TTC549 (cell line): Measurements from ENCODE around the gene PFN1.

Experiments
- FAIRE-seq: peaks from 2 replicates; lab custom pipeline; 2012; peaks lifted over from hg19 to GRCh38; lab: Jason Lieb, UNC

PFN1 gene

DNA sequence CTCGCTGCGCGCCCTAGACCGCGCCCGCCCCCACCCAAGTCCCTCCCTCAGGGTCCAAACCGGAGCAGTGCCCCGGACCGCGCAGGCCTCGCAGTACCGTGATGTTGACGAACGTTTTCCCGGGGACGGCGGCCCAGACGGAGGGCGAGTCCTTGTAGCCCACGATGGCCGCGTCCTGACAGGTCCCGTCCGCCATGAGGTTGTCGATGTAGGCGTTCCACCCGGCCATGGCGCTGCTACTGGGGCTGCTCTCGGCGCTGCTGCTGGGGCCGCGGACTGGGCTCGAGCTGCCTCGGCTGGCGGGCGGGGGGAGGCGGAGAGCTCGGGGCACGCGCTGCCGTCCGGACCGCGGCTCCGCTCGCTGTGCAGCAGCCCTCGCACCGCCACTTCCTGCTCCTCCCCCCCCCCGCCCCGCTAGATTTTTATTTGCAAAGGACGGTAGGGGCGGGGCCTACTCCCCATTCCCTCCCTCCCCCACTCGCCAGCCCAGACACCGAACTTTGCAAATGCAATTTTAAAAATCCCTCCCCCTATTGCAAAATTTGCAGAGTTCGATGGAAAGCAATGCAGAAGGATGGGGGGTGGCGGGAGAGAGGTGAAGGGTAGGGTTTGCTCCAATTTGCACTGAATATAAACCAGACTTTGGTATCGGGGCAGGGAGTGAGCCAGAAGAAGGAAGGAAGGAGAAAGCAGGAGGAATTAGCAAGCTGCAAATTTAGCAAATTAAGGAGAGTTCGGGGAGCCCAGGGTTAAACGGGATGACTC, at the start of gene PFN1:
Gene PFN1 (minus strand): TSS at position 365 of the 765 bp plus-strand sequence. CDS start 136 bp downstream, at position 229.
- FAIRE-seq, result no peak

DNA sequence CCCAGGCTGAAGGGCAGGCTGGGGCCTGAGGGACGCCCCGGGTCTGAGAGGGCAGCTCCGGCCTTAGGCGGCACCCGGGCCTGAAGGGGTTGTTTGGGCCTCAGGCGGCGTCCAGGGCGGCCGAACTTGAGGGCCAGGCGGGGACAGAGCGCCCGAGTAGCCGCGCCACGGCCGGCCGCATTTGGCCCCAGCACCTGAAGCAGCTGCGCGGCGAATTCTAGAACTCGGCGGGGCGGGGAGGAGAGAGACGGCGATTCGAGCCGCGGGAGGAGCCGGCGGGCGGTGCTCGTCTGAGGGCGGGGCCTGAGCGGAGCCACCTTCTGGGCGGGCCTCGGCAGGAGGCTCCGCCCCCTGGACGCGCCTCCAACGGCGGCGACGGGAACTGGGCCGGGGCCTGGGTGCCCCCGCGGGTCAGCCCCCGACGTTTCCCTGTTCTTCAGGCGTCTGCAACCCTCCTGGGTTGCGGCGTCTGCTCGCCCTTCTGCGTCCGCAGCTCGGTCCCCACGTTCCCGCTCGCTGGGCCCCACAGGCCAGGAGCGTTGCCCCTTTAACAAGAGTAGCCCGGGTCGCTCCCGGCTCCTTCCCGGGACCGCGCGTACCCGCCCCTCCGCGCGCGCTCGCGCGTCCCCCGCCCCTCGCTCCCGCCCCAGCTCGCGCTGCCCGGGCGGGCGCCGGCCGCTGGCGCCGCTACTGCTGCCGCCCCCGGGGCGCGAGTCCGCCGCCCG, 49.1 kb upstream of the PFN1 start, which contains the start of the genes INCA1 and KIF1C:
Gene INCA1 (minus strand): TSS at position 221 of the 725 bp plus-strand sequence. CDS start 3,085 bp downstream, outside the sequence.
Gene KIF1C (plus strand): TSS at position 649 of the 725 bp plus-strand sequence. CDS start 2,297 bp downstream, outside the sequence.
- FAIRE-seq, result no peak

DNA sequence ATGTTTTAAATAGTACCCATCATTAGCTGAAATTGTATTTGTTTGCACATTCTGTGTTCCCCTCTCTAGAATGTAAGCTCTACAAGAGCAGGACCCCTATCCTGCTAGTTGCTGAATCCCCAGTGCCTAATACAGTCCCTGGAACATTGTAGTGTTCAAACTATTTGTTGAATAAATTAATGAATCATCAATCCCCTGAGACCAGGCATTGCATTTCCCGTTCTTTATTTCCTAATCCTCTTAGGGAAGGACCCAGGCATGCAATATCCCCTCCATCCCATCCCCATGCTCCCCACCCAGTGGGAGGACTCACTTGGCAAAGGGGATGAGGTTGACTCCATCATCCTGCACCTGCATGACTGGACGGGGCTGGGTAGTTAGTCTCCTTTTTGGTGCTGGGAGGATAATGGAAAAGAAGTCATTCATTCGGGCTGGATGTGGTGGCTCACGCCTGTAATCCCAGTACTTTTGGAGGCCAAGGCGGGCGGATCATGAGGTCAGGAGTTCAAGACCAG, 45.8 kb upstream of the PFN1 start:
- no peak for FAIRE-seq

DNA sequence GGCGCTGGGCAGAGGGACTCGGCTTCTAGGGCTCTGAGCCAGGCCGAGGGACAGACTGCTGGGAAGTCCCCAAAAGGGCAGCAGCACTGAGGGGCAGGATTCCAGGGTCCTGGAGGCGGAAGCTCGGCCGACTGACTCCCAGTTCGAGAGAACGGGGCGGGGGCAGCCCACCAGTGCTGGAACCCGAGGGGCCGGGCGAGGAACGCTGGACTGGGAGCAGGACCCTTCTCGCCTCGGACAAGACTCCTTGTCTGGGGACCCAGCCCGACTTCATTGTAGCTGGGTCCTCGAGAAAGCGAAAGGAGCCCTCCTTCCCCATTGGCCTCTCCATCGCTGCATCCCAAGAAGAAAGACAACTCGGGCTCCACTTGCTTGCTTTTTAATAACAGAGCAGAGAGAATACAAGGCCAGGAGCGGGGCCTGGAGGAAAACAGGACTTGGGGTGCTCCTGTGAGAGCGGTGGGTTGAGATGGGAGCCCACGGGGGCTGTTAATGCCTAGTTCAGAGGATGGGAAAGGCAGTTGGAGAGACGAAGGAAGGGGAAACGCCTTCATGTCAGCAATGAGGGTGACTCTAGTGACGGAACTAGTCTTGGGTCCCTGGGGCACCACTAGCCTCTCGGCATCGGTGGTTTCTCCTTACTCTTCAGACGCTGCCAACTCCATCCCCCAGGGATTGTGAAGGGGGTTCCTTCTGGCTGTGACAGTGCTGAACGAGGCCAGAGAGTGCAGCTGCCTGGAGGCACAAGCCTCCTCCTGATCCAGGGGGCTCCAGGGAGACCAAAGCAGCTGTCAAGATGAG, 39.6 kb upstream of the PFN1 start:
- no peak for FAIRE-seq

DNA sequence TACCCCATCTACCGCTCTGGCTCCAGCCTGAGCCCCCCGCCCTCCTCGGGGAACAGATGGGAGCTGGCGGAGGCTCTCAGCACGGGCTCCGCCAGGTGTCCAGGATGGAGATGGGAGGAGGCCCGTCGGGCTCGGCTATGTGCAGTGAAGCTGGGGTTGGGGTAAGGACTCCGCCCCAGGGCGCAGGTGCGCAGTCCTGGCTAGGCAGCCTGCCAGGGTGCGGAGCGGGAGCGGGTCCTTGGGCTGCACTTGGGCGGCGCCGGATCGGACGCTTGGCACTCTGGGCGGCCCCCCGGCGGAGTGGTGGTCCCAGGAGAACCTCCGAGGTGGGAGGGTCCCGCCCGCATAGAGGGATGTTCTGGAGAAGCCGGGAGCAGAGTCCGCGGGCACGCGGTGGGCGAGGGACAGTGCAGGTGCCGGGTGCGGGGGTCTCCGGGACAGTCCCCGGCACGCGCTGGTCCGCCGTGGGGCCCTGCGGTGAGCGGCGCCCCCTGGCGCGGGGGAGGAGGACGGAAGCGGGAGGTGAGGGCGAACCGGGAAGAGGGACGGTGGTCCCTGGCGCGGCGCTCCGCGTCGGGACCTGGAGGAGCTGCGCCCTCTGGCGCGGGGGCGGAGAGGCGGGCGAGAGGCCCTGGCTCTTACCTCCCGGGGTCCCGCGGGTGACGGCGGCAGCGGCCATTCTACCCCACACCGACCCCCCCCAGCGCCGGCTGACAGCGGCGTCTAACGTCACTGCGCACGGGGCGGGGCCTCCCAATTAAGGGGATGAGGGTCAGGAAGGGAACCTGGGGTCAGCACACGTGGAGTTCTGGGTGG, 38.8 kb upstream of the PFN1 start, which contains the start of gene CAMTA2:
Gene CAMTA2 (minus strand): TSS at position 725 of the 816 bp plus-strand sequence. CDS start 1,453 bp downstream, outside the sequence.
- FAIRE-seq, result no peak

DNA sequence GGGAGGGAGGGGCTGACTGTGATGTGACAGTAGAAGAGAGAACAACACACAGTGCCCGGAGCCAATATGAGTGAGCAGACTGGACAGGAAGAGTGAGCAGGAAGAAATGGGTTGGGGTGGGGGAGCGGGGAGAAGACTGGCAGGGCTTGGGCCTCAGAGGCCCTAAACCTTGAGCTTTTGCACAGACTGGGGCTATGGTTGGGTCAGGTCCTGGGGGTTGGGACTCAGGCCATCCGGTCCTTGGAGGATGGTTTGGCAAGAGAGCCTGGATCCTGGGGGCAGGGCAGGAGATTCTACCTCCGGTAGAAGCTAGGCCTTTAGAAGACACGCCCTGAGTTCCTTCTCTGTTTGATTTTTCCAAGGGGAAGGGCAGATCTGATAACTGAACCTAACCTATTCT, 38.1 kb upstream of the PFN1 start:
- no peak for FAIRE-seq

DNA sequence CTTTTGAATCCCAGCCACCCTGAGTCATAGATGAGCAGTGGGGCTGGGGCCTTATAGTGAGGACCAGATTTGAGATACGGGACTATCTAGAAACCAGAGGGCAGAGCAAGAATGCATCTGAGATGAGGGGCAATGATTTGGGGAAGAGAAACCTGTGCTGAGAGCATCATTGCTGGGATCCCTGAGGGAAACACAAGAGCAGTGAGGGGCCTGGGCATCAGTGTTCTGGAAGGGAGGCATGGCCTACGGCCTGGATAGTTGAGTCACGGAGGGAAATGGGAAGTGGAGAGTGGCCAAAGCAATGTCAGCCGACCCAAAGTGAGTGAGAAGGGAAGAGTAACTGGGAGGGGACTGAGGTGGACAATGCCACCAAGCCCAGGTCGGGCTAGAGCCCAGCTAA, 34.0 kb upstream of the PFN1 start:
- FAIRE-seq, result no peak

DNA sequence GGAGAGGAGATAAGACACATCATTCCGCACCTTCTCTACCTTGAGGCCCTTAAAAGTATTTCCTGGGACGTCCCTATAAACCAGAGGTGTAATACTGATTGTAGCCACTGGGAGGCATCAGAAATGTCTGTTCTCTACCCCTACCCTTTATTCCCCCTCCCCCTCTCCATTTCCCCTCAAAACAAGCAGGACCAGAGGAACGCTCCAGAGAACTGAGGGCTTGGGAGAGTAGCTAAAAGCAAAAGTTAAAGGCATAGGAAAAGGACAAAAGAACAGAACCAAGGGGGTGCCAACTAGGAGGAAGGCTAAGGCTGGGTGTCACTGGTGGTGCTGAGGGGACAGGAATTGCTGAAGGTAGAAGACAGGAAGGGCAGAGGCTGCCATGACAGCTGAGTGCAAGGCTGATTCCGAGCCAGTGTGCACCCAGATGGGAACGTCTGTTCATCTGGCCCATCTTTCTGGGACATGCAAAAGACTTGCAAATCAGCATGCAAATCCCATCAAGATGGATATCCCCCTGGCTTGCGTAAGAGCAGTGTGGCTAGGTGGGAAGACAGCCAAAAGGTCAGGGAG, 32.4 kb upstream of the PFN1 start:
- peak; percentile 9 for FAIRE-seq

DNA sequence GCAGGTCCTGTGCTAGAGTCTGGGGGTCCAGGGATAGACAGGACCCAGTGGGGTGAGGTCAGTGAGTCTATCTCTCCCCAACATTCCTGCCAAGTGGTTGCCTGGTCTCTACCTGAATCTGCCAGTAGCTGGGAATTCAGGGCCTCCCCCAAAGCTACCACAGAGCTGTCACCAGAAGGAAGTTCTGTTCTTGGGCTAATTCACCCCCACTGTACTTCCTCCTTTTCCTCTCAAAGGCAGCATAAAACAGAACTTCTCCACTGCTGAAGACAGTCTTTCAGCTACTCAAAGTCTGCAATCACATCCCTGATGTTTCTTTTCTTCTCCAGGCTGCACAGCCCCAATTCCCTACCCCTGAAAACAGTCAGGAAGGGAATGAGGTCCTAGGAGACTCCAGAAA, 30.4 kb upstream of the PFN1 start:
- no peak for FAIRE-seq

DNA sequence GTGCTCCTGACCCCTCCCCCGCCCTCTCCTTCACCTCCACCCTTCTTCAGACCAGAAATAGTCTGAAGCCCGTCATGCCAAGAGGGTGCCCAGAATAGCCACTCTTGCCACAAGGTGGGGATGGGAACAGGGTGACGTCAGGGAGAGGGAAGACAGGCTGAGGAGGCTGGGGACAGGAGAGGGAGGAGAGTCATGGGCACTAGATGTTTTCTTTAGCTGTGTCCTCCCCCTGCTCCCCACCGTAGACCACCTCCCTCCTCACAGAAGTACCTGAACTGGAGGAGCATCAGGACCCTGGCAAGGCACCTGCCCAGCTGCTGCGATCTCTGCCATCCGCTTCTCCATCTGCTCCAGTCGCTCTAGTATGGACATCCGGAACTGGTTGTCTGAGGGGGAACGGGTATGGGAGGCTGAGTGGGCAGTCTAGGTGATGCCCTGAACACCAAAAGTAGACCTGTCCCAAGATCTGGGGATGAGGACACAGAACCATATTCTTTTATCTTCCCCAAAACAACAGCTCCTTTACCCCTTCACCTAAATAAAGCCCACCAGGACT, 25.9 kb upstream of the PFN1 start:
- no peak for FAIRE-seq

DNA sequence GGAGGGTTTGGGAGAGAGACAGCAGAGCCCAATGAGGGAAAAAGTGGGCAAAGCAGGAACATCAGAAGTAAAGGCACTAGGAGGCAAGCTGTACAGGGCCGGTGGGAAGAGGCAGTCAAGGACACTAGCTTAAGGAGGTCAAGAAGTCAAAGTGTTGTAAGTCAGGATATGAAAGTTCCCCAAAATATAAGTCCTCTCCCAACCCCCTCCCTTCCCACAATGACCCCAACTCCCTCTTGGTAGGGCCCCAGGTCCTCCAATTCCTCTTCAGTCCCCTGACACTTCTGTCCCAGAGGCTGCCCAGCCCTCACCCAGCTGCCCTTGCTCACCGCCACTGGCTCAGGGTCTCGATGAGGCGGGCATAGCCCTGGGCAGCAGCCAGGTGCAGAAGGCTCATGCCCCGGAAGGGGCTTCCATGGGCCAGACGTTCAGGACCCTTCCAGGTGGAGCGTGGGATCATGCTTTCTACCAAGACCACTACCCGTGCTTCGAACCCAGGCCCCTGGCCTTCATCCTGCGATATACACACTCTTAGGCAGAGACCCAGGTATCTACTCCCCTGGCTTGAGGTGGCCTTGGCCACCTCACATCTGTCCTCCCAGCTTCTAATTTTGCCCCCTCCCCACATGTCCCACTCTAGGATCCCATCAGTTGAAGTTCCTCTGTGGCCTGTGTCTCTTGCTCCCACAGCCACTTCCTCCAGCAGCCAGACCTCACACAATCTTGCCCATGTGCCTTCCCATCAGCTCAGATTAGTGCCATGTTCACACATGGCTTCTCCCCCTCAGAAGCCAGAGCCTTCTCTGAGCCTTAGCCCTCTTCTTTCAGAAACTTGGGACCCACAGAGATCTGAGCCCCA, 25.2 kb upstream of the PFN1 start:
- no peak for FAIRE-seq

DNA sequence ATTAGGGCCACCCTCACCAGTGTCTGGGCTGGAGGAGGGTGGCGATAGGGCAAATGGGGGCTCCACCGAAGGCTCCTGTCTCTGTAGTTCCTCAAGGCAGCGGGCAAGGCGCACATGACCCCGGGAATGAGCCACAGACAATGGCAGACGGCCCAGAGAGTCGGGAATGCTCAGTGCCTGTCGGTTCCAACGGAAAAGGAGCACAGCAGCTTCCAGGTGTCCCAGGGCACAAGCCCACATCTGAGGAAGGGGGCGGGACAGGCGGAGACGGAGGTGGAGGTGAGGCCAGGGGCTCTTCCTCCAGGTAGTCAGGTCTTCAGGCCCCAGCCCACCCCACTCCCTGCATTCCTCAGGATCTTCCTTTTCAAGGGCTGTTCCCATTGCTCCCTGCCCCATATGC, 24.4 kb upstream of the PFN1 start:
- FAIRE-seq, result no peak

DNA sequence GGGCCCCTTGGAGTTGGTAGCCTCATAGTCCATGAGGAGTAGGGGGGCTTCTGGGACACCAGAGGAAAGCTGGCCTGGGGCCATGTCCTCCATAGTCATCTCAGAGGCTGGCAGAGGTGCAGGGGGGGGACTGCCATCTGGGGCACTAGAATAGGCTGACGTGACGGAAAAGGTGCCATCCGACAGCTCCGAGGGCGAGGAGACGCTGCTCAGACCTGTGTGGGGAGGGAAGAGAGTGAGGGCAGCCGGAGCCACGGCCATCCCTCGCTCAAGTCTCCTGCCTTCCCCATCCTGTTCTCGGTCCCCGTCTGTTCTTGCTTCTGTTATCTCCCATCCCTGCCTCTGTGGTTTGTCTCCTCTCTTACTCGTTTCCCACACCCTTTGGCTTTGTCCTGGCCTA, 24.0 kb upstream of the PFN1 start:
- no peak for FAIRE-seq

DNA sequence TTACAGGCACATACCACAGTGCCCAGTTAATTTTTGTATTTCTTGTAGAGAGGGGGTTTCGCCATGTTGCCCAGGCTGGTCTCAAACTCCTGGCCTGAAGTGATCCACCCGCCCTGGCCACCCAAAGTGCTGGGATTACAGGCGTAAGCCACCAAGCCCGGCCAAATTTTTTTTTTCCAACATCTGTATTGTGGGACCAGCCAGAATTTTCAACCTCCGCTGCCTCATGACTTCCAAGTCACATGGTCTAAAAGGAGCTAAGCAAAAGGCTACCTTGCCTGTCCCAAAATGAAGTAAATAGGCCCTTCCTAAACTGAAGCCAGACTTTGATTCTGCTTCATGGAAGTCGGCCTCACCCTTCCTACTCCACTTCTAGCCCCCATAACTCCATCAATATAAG, 23.5 kb upstream of the PFN1 start:
- no peak for FAIRE-seq

DNA sequence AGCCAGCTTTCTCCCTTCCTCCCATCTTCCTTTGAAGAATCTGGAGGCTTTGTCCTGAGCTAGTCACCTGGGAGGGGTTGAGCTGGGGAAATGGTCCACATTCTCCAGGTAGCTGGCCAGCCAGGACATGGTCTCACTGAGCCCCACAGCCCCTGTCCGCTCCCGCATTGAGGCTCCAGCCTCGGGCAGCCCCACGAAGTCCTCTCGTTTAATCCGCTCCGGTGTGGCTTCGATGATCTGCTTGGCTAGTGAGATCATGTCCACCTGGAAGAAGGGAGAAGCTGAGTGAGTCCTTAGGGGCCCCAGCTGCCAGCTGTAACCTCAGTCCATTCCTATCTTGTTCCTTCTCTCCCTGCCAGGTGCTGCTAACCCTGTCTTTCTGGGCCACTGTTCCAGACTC, 21.9 kb upstream of the PFN1 start:
- FAIRE-seq, result no peak

DNA sequence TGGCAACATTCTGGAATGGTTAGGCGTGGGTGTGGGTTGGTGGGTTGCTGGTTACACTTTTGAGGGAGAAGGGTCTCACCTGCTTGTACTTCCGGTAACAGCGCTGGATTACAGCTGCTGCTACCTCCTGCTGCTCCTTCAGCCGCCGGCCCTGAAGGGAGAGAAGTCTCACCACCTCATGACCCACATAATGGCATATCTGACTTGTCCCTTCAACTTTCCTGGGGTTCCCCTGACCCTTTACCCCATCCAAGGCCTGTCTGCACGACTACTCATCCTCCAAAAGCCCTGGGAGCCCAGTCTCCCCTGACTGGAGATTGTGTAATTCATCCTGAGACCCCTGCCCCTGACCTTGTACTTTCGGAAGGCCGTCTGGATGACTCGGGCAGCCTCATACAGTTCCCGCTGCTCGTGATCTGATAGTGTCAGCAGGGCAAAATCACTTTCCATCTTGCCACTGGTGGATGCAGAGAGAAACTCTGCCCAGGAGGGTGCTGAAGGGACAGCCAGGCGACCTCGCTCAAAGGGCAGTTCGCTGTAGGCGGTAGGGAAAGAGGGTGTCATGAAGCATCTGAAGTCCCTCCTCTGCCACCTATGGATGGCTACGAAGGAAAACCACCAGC, 21.3 kb upstream of the PFN1 start:
- no peak for FAIRE-seq

DNA sequence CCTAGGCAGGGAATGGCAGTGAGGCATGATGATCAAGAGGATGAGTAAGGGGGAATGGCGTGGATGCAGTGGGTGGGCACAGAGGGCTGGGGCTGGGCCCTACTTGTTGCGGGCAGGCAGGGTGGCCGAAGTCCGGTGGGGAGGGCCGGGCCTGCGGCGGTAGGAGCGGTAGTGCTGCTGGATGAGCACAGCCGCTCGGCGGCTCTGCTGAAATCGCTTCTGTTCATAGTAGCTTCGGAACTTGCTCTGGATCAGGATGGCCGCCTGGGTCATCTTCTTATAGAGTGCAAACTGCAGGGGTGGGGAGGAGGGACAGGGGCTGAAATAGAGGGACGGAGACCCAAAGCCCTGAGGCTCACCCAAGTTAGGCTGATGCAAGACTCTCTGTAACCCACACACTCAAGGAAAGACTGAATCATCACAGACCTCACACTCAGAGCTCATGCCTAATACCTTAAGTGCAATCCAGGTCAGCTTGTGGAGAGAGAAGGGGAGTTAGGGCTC, 20.8 kb upstream of the PFN1 start:
- FAIRE-seq, result no peak

DNA sequence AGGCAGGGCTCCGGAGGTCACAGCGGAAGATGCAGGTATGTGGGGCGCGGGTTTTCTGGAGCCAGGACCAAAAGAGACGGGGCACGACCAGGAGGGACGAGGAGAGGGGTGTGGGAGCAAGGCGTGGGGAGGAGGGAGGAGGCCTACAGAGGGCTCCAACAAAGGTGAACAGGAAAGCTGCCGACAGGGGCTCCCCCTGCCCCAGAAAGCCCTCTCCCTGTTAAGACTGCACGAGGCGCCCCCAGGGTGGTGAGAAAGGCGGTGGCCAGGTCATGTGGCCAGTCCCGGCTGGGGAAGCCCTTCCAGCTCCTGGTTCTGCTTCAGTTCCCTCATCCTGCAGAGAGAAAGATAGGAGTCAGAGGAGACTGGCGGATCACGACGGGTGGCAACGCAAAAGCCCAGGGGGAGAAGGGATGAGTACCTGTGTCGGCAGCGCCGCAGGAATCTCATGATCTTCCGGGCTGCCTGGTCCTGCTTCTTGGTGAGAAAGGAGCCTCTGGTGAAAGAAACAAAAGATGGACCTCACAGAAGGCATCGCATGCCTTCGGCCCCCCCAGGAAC, 20.2 kb upstream of the PFN1 start:
- no peak for FAIRE-seq
